ENCODE measurements around the gene CCDC85C.

Gene CCDC85C

GRCh38 chr14:99507860-99508640 lies 96.0 kb downstream of the CCDC85C start:
- DNase-seq = no peak

DNA sequence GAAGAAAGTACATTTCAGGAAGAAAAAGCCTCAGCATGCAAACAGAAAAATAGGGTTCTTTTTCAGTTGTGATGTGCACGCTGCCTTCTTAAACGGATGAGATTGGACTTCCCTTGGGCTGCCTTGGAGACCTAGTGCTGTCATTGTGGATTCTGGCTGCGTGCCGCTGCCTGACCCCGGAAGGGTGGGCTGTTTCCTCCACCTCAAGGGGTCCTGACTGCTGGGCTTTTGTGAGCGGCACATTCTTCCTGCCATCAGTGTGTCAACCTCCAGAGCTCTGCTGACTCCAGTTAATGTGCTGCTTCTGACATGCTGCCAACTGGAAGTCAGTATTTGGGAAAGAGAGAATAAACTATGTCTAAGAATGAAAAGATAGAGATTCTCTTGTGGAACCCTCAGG lies 97.7 kb downstream of the CCDC85C start:
- no peak for DNase-seq

GRCh38 chr14:99505089-99505488 lies 98.9 kb downstream of the CCDC85C start:
- DNase-seq = no peak

- DNase-seq = no peak
These were observed 100.1 kb downstream of the CCDC85C start for GRCh38 chr14:99503848-99504453.

GRCh38 chr14:99502989-99503421 lies 101.0 kb downstream of the CCDC85C start:
- DNase-seq = no peak

GRCh38 chr14:99497894-99498293 lies 106.1 kb downstream of the CCDC85C start:
- no peak for DNase-seq

GRCh38 chr14:99497341-99497740 lies 106.7 kb downstream of the CCDC85C start:
- DNase-seq = no peak

- no peak for DNase-seq
These were observed 119.9 kb downstream of the CCDC85C start for GRCh38 chr14:99484106-99484505.

GRCh38 chr14:99481745-99482099 lies 122.3 kb downstream of the CCDC85C start:
- no peak for DNase-seq

DNA sequence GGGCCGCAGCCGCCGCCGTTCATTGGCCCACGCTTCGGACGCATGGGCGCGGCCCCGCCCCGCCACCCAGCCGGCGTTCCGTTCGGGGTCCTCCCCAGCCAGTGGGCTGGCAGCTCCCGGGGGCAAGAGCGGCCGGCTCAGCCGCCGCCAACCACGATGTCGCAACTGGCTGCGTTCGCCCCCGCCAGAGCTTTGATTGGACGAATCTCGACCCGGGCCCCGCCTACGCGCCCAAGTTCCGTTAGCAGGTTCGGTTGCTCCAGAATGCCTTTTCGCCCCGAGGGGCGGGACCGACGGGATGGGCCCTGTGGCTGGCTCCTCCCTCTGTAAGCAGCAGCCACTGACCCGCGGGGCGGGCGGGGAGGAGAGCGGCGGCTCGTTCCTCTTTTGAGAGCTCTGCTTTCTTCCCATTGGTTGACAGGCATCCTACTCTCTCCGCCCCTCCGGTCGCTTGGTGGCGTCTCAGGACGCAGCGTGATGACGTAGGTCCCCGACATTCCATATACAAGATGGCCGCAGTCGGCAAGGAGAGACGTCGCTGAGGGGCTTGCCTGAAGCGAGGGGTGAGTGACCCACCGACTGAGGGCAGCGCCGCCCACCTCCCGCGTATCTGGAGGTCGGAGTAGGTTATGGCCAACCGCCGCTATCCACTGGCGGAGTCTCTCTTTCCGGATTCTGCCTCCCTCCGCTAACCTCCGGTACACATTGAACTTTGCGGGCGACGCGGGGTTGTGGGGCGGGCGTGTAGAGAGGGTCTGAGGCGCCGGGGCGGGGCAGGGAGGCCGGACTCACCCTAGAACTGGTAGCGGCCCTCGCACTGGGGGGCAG lies 122.9 kb downstream of the CCDC85C start, which contains the start of gene CCNK:
CCNK (plus strand) TSS at position 493 of the 828 bp plus-strand sequence. CDS start 11,269 bp downstream, outside the sequence.
- DNase-seq = peak; percentile 98

DNA sequence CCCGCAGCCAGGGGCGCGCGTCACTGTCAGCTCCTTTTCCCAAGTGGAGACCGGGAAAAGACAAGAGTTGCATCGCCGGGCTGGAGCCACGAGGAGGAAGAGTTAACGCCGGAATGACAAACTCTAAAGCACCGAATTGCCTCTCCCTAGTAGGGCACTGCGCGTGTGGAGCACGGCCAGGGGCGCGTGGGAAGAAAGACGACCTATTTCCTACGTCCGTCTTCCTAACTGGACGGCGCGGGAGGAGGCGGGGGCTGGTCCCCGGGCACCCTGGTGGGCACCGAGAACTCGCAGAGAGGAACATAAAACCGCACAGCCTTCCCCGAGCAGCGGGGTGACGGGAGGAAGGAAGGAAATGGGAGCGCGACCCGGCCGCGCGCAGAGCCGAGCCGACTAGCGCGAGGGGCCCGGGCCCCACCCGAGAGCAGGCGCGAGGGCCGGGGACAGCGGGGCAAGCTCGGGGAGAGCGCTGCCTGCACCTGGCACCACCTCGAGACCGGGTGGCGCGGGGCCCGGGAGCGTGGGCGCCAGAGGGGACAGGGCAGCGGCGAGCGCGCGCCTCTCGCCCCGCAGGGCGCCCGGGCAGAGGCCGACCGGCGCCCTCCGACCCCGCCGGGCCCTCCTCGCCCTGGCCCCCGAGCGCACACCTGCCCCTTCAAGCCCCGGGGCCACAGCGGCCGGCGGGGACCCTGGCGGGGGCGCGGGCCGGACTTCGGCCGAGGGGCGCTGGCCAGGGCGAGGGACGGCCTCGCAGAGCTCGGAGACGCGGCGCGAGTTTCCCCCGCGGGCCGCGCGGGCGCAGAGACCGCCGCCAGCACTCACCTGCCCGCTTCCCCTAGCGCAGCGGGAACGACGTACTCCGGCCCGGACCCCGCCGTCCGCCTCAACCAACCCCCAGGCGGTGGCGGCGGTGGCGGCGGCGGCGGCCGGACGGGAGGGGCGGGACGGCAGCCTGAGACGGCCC lies 123.8 kb downstream of the CCDC85C start, which contains the start of gene SETD3:
SETD3 (minus strand) TSS at position 954 of the 964 bp plus-strand sequence. CDS start 15,054 bp downstream, outside the sequence.
- DNase-seq = peak; percentile 30

DNA sequence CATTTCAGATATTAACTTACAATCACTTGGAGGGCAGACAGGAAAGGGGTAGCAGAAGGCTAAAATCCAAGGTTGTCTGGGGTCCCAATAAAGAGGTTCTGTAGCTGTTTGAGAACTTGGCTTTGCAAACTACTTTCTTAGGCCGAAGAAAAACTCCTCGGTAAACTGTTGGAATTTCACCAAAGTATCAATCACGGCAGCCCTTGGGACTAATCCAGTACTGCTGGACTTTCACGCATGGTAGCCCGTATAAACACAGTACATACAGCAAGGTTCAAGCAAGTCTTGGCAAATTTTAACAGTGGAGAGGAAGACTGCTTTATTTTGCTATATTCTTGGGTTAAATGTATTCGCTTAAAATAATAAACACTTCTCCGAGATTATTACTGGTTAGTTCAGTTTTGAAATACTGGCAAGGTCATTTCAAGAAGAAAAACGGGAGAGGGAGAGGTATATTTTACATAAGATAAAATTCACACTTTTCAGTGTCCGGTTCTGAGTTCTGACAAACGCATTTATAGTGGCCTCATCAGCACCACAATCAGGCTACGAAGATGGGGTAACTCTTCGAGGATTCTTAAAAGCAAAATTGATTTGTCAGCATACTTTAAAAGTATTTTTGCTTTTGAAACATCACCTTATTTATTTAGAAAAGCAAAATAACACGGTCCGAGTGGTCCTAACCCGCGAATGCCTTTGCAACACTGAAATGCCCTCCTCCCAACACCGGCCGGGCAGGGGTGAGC lies 124.7 kb downstream of the CCDC85C start:
- DNase-seq = no peak

- DNase-seq = no peak
These were observed 125.9 kb downstream of the CCDC85C start for GRCh38 chr14:99478128-99478527.

DNA sequence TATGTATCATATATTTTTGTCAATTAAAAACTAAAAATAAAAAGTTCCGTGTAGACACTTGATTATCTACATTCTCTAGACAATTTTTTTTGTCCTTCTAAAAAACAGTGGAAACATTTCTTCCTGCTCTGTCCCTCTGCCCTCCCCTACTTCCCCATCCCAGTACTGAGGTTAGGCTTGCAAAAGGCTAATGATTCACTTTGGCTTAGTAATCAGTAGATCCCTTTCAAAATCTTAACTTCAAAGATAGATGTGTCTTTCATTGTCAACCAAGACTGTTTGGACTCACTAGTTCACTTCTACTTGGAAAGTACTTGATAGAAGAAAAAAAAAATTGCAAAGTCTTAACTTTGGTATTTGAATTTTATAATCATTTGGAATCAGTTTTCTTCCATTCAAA lies 127.1 kb downstream of the CCDC85C start:
- DNase-seq = no peak

DNA sequence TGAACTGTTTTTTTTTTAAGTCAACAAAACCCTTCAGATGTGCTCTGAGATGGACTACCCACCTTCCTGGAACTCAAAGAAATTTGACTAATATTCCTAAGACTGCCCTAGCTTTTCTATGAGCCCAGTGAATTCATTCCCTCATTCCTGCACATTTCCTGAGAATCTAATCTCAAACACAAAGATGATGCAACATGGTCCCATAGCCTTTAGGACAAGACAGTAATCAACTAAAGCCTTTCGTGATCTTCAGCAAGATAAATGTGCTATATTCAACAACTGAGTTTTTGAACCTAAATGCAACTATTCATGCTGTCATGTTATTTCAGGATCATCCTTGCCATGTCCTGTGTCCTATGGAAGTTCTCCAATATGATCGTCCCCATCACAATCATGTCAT lies 128.3 kb downstream of the CCDC85C start:
- DNase-seq = no peak

DNA sequence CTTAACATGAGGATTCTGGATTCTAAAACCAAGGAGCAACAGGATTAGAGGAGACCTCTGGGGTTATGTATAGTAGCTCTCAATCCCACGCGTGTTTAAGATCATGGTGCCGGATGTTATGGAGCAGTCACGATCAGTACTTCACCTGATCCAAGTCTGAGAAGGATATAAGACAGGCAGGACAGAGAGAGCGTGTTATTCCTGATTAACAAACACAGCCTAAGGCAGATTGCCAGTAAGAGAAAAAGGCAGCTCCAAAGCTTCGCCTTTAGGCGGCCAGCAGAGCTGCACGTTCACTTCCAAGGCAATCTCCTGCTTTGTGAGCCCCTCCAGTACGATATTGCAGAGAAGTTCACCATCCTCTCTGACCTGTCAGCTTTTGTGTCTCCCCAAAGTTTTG lies 128.8 kb downstream of the CCDC85C start:
- DNase-seq = no peak

GRCh38 chr14:99473458-99473857 lies 130.5 kb downstream of the CCDC85C start:
- no peak for DNase-seq

GRCh38 chr14:99472937-99473336 lies 131.1 kb downstream of the CCDC85C start:
- DNase-seq = no peak

DNA sequence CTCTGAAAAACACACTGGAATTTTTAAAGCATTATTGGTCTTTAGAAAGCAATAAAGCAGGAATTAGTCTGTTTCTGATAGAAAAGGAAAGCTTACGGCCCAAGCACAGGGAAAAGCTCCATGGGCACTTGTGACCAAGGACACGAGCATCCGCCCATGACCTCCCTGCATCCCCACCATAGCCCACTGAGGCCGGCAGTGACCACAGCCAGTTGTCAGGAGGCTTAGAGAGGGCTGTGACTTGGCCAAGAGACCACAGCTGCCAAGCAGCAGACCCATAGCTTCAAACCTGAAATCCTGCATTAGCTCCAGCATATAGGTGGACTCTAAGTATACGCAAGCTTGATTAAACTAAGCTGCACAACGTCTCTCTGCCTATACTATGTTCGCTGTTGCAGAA lies 132.3 kb downstream of the CCDC85C start:
- DNase-seq = no peak

DNA sequence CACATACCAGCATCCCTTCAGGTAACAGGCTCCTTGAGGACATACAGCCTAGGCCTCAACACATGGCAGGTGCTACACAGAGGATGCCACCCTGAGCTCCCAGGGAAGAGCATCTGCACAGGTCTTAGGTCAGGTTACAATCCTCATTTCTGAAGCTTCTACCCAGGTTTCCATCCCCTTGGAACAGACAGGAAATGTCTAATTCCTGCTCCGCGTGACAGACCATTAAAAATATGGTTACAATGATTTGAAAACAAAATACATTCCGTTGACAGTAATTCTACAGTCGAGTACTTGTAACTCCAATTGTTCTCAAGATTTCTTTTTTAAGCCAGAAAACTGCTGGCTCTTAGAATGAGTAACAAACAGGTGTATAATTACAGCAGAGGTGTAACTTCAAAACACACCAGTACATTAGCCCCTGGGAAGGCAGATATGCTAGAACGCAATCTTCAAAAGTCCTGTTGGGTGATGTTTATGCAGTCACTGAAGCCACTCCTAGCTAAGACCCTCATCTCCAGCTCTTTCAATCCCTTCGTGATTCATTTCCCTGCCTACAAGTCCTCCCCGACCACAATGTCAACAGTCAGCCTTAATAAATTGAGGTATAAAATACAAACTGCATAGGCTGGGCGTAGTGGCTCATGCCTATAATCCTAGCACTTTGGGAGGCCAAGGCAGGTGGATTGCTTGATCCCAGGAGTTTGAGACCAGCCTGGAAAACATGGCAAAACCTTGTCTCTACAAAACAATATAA lies 135.0 kb downstream of the CCDC85C start:
- DNase-seq = peak; percentile 32

DNA sequence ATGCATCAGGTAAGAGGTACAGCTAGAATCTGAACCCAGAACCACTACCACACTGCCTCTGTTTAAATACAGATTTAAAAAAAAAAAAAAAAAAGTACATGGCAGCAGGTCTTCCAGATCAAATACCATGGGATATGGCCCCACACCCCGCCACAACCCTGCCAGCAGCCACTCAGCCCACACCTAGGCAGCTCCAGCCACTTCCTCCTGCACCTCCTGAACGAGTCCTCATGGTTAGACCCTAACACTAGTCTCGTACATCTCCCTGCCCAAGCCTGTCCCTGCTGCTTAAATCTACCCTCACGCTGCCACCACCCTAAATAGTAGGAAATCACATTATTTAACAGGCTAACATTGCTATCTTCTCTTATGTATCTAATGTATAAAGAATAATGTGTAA lies 135.9 kb downstream of the CCDC85C start:
- DNase-seq = no peak

Data from NCI-H146 (cell line).